ENCODE measurements around the gene SBF1.

Gene SBF1

GRCh38 chr22:50465066-50465930 lies 9.5 kb downstream of the SBF1 start:
- DNase-seq (ENCODE audit: low spot score) = no peak

- no peak for DNase-seq (ENCODE audit: low spot score)
These were observed 10.4 kb downstream of the SBF1 start for GRCh38 chr22:50464451-50464850.

- DNase-seq (ENCODE audit: low spot score) = no peak
These were observed 11.5 kb downstream of the SBF1 start for GRCh38 chr22:50463188-50463900.

DNA sequence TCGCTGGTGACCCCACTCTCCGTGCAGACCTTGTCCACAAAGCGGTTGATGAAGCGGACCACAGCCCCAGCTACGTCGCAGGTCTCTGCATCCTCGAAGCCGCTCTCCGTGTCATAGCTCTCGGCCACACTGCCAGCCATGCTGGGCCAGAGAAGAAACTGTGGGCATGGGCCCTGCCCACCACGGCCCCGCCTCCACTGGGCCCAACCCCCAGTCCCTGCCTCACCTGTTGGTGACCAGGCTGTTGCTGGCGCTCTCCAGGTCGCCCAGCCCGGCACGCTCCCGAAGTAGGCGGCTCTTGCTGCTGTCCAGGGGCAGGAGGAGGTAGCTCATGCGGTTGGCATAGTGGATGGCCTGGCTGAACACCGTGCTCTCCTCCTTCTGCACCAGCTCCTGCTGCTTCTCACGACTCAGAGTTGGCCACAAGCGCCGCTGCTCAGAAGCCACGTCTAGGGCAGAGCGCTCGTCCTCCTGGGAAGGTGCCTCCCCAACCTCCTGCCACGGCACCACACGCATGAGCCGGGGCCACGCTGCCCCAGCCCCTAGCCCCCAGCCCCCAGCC lies 12.8 kb downstream of the SBF1 start:
- no peak for DNase-seq (ENCODE audit: low spot score)

GRCh38 chr22:50461536-50461935 lies 13.3 kb downstream of the SBF1 start:
- no peak for DNase-seq (ENCODE audit: low spot score)

GRCh38 chr22:50460938-50461337 lies 13.9 kb downstream of the SBF1 start:
- DNase-seq (ENCODE audit: low spot score) = no peak

DNA sequence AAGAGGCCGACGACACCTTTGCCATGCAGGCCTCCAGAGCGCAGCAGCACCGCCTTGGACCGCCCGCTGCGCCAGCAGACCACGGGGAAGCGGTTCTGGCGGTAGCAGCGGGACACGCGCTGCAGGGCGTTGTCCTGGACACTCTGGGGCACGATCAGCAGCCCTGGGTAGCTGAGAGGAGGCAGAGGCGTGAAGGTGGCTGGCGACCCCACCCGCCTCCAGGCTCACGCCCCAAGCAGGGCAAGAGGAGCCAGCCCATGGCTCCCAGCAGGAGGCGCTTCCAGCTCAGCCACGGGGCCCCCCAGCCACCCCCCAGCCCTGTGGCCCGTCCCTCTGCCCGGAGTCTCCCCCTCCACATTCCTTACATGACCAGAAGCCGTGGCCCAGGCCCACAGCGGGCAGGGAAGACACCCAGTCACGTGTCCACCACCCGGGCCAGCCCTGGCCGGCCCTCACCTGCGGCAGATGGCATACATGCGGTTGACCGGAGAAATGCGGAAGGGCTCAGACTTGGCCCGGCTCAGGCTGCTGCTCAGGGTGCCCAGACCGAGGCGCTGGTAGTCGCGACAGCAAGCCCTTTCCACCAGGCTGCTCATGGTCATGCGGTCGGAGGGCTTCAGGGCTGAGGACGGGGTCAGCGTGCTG lies 15.2 kb downstream of the SBF1 start:
- no peak for DNase-seq (ENCODE audit: low spot score)

GRCh38 chr22:50459016-50459415 lies 15.8 kb downstream of the SBF1 start:
- no peak for DNase-seq (ENCODE audit: low spot score)

DNA sequence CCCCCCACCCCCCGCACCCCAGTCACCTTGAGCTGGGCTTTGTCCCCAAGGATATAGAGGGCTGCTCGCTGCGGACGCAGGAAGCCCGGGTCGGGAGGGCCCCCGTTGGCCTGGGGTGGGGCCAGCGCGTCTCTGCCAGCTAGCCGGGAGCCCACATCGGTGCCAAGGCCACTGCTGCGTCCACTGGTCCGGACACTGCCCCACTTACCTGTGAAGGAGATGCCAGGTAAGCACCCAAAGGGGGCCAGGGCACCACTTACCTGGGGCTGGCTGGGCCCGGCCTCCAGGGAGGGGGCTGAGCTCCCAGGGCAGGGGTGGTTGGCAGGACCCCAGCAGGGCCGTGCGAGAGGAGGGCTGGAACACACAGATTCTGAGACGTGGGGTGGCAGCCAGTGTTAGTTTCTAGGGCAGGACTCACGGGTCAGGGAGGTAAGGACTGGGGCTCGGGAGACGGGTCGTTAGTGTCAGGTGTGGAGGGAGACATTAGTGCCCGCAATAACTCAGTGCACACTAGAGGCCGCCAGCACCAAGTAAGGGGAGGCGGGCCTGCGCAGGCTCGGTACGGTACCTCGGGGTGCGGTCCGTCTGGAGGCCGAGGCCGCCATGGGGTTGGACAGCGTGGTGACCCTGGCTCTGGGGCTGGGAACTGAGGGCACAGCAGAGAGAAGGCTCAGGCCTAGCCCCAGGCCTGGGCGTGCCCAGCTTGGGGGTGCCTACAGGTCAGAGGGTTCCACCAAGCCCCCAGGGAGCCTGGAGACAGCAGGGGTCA lies 18.2 kb downstream of the SBF1 start:
- DNase-seq (ENCODE audit: low spot score) = no peak

- DNase-seq (ENCODE audit: low spot score) = no peak
These were observed 18.8 kb downstream of the SBF1 start for GRCh38 chr22:50456026-50456425.

DNA sequence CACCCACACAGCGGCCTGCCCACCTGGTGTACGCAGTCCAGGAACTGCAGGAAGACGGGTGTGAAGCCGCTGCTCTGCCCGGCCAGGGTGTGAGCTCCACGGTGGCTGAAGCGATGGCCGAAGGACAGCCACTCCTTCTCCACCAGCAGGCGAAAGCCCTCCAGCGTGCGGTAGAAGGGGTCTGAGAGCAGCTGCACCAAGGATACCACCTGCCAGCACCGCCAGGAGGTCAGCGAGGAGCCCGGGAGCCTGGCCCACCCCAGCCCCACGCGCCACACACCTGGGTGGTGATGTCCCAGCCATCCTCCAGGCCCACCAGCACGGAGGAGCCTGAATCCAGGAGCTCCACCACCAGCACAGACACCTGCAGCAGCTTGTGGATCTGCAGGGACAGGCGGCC lies 19.6 kb downstream of the SBF1 start:
- DNase-seq (ENCODE audit: low spot score) = no peak

- no peak for DNase-seq (ENCODE audit: low spot score)
These were observed 20.2 kb downstream of the SBF1 start for GRCh38 chr22:50454556-50455075.

GRCh38 chr22:50452649-50453048 lies 22.2 kb downstream of the SBF1 start:
- no peak for DNase-seq (ENCODE audit: low spot score)

DNA sequence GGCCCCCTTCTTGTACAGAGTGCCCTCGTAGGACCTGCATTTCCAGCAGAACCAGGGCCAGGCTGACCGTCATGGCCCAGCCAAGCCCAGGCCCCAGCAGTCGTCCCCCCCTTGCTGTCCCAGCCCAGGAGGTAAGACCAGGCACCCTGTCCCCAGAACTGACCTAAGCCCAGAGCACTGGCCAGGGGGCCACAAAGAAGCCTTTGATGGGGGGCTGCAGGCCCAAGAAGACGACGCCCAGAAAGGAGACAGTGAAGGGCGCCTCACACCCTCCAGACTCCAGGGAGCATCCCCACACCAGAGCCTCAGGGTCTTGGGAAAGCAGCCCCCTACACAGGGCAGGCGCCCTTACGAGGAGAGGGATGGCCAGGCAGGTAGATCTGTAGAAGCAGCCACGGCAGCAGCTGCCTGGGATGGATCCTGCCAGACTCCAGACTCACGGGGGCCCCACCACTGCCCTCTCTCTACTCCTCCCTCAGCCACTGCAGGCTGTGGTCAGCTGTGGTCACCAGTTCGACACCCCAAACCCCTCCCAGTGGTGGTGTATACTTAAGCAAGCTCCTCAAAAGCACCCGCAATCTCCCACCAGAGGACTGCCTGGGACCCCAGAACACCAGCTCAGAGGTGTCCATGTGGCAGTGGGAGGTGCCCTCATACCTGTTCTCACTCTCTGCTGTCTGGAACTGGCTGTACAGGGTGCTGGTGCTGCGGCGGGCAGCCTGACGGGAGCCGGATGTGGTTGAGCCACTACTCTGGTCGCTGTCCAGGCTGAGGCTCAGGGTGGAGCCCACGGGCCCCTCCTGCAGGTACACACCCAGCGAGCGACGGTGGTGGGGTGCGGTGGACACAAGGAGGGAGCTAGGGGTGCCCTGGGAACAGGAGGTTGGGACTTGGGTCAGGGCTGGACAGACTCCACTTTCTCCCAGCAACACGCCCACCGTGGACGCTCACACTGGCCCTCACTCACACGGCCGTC lies 27.0 kb downstream of the SBF1 start:
- no peak for DNase-seq (ENCODE audit: low spot score)

DNA sequence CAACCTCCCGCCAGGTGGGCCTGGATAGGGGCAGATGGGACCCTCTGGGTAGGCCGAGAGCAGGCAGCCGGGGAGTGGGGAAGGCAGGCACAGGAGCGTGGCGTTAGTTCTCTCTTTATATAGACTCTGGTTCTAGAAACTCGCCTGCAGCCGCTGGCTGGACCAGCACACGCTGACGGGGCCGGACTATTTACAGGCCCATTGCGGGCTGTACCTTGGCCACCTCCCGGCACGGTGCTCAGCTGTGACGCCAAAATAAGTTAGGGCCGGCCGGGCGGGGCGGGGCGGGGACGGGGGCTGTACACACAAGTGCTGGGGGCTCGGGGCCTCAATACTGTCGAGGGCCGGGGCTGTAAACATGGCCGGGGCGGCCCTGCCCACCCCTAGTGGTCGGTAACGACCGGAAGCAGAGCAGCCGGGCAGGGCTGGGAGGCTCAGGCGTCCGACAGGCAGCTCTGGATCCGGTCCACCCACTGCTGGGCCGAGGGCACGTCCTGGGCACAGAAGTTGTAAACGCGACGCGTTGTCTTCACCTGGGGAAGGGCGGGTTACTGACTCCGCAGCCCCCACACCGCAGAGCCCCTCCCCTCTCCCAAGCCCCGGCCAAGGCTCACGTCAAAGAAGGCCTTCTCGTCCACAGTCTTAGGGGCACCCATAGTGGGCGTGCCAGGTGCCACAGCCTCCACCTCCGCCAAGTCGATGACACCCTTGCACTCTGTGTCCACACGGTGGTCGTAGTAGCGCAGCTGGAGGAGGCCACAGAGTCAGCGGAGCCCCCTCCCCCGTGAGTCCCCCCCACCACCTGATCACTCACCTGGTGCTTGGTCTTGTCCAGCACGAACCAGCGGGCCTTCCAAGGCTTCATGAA lies 27.9 kb downstream of the SBF1 start:
- no peak for DNase-seq (ENCODE audit: low spot score)

GRCh38 chr22:50445880-50446707 lies 28.7 kb downstream of the SBF1 start:
- no peak for DNase-seq (ENCODE audit: low spot score)

GRCh38 chr22:50445071-50445879 lies 29.6 kb downstream of the SBF1 start:
- no peak for DNase-seq (ENCODE audit: low spot score)

DNA sequence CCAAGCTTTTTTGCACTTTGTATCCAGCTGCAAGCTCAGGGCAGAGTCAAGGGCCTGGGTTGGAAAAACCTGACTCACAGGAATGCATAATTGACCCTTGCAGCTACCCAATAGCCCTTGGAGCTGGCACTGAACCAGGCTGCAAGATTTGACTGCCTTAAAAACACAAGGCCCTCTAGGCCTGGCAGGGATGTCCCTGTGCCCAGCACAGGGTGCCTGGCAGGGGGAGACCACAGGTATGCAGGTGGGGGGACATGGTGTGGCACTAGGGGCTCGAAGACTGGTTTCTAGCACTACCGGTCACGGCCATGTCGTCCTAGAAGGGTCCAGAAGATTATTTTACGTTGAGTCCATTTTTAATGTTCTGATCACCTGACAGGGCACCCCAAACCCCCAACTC lies 30.2 kb downstream of the SBF1 start:
- no peak for DNase-seq (ENCODE audit: low spot score)

All from activated CD4-positive, alpha-beta T cell treated with anti-CD3 and anti-CD28 coated beads, Interleukin-2, Interleukin-4, amounts not matched to agents 100 ng/mL and 50 ng/mL, durations not matched to agents 16 hours and 8 hours (primary cell).